Activated CD4-positive, alpha-beta T cell treated with anti-CD3 and anti-CD28 coated beads, Interleukin-2, amount 50 U/mL, for 4 hours (primary cell): ENCODE measurements around the gene TPRA1.
A peak's percentile ranks its signal among the peaks of the same experiment; 100 is the strongest.

Experiments
- DNase-seq, 2 experiments: peaks; one replicate each; pipeline ENCODE4 v3.0.0-alpha.2; 2020

TPRA1 gene

GRCh38 chr3:127590593-127591465 is at the start of gene TPRA1:
Gene TPRA1 (minus strand): TSS chr3:127590733. CDS start chr3:127580146, 10,587 bp downstream.
- peak; percentile 76 to 79 for DNase-seq

DNA sequence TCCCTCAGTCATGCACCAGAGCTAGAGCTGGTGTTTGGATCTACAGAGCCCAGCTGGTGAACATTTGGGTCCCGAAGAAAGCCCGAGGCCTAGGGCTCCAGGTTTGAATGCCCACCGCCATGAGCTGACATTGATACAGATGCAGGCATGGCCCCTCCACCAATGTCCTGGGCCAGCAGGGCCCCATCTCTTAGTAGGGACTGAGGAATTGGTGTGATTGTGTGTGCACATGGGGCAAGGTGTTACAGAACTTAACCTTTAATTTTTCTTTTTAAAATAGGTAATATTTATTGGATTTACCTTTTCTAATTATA is 49.5 kb upstream of the TPRA1 start:
- DNase-seq: no peak

GRCh38 chr3:127639173-127640041 is 48.9 kb upstream of the TPRA1 start:
- DNase-seq: no peak

- no peak for DNase-seq
These were observed 47.4 kb upstream of the TPRA1 start for GRCh38 chr3:127637971-127638370.

GRCh38 chr3:127637546-127637945 is 47.0 kb upstream of the TPRA1 start:
- no peak for DNase-seq

DNA sequence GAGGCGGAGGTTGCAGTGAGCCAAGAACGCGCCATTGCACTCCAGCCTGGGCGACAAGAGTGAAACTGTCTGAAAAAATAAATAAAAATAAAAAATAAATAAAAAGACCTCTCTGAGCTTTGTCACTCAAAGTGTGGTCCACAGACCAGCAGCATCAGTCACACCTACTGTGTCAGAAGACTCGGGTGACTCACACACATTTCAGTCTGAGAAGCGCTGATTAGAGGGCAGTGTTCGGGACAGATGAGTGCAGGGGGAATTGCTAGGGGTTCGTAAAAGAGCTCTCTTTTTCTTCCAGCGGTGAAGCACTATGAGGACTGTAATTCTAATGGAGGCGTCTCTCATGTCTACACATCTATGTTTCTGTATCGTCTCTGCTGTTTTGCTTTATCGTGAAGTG is 44.1 kb upstream of the TPRA1 start:
- no peak for DNase-seq

GRCh38 chr3:127632035-127632820 is 41.7 kb upstream of the TPRA1 start:
- DNase-seq: no peak

- no peak for DNase-seq
These were observed 40.5 kb upstream of the TPRA1 start for GRCh38 chr3:127630811-127631714.

- peak; percentile 62 to 71 for DNase-seq
These were observed 39.2 kb upstream of the TPRA1 start for GRCh38 chr3:127629467-127630403.

GRCh38 chr3:127628788-127629466 is 38.4 kb upstream of the TPRA1 start, which contains the start of gene PODXL2:
Gene PODXL2 (plus strand): TSS chr3:127629185. CDS start chr3:127629220, 35 bp downstream.
- peak; percentile 18 to 21 for DNase-seq

- DNase-seq: no peak
These were observed 37.9 kb upstream of the TPRA1 start for GRCh38 chr3:127628426-127628787.

GRCh38 chr3:127625821-127626220 is 35.3 kb upstream of the TPRA1 start:
- no peak for DNase-seq

- DNase-seq: no peak
These were observed 33.5 kb upstream of the TPRA1 start for GRCh38 chr3:127624063-127624462.

DNA sequence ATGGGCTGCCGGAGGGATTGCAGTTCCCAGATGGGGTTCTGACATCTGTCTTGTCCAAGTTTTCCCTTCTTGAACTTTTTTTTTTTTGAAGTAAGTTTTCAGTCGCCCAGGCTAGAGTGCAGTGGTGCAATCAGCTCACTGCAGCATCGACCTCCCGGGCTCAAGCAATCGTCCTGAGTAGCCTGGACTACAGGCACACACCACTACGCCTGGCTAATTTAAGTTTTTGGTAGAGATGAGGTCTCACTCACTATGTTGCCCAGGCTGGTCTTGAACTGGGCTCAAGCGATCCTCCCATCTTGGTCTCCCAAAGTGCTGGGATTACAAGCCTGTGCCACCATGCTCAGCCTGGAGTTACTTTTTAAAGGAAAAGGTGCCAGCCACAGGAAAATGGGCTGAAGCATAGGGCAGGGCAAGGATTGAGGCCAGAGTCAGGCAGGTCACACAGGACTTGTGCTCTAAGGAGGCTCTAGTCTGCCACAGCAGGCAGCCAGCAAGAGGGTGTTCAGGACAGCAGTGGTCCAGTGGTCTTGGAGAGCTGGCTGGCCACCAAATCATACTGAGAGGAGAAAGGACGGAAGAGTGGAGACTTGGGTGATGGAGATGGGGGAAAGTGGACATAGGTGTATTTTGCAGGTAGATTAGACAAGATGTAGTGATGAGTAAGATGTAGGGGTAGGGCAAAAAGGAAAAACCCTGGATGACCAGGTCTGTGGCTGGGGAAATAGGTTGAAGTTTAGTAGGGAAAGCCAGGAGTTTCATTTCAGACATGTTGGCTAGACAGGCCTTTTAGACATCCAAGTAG is 32.4 kb upstream of the TPRA1 start:
- DNase-seq: no peak

DNA sequence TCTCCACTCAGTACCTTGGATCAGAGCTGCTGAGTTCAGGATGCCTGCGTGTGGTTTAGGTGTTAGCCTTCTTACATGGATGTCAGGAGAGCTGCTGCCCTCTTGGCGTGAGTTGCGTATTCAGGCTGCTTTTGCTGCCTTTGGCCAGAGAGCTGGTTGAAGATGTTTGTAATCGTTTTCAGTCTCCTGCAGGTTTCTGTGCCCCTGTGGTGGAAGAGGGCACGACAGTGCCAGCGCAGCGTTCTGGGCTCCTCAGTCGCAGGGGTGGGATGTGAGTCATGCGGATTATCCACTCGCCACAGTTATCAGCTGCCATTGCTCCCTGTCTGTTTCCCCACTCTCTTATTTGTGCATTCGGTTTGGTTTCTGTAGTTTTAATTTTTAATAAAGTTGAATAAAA is 31.5 kb upstream of the TPRA1 start:
- no peak for DNase-seq

- no peak for DNase-seq
These were observed 30.3 kb upstream of the TPRA1 start for GRCh38 chr3:127620637-127621375.

GRCh38 chr3:127618891-127619290 is 28.4 kb upstream of the TPRA1 start:
- no peak for DNase-seq

DNA sequence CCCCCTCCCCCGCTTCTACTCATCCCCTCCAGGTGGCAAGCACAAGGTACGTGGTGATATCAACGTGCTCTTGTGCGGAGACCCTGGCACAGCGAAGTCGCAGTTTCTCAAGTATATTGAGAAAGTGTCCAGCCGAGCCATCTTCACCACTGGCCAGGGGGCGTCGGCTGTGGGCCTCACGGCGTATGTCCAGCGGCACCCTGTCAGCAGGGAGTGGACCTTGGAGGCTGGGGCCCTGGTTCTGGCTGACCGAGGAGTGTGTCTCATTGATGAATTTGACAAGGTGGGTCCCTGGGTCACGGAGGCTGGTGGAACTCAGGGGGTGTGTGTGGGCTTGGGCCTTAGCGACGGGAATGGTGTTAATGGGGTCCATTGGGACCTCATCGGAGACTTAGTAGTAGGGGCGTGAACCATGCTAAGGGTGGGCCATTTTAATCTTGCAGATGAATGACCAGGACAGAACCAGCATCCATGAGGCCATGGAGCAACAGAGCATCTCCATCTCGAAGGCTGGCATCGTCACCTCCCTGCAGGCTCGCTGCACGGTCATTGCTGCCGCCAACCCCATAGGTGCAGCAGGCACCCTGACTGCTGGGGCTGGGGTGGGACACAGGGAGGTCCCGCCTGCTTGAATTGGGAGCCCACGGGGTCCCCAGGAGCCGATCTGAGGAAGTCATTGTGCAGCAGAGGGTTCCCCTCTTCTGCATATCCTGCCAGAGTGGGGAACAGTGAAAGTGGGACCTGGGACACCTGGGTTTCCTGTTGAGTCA is 26.5 kb upstream of the TPRA1 start:
- no peak for DNase-seq
